K562 (cell line): ENCODE results near the gene ENDOV. TPM values are rescaled to one million over a fixed set of nuclear protein-coding genes. Genes with fewer than 3 reads are reported as not detected.

ENCODE experiments used
- ATAC-seq: fragments of 200-7000 bp; cut with Tn5 transposase; 3 replicates; pipeline ENCODE4 v1.9.1; 2020; ENCODE audit warnings: moderate library complexity
- BruUV-seq: library from RNA; stranded (reverse); fragments of 400-500 nt; replicated peaks from 2 replicates; lab custom pipeline; 2021; lab: Mats Ljungman, UMichigan
- CTCF ChIA-PET: fragments of 300-600 bp; formaldehyde crosslinking; extraction: SDS; loops from one replicate; lab custom pipeline; 2021; ENCODE audit warnings: low intra/inter-chr PET ratio; lab: Yijun Ruan, JAX
- POLR2A ChIA-PET: fragments of 300-600, 350-650 bp; sonication (Branson Sonifier 250); formaldehyde crosslinking; extraction: SDS; loops from one replicate; lab custom pipeline; 2021; ENCODE audit warnings: antibody characterized with exemption, inconsistent platforms; lab: Yijun Ruan, JAX
- DNase-seq, 4 experiments: peaks; one replicate each; pipeline versions ENCODE4 v3.0.0 to v3.0.0-alpha.2; 2011 to 2018; ENCODE audit warnings: low spot score in 3 of 4, mixed read lengths in 3 of 4; ENCODE audit errors: extremely low read depth in 1 of 4
- FAIRE-seq: peaks from 2 replicates; lab custom pipeline; 2011; peaks lifted over from hg19 to GRCh38; lab: Jason Lieb, UNC
- H2AFZ ChIP-seq: 2 replicates; pipeline ENCODE4 v1.6.0; 2011; ENCODE audit warnings: low read depth, low read length, control low read depth, inconsistent platforms
- H3K27ac ChIP-seq: fragments of 200-600 bp; 3 replicates; pipeline ENCODE4 v1.8.0; 2011; ENCODE audit warnings: low read depth, mild to moderate bottlenecking, control low read depth, inconsistent platforms, low read length, moderate library complexity, mixed read lengths; ENCODE audit errors: extremely low read depth
- H3K27me3 ChIP-seq, 2 experiments: fragments of 300-600 bp in 1 of 2; 2 replicates in 1 of 2; 3 replicates in 1 of 2; pipeline versions ENCODE4 v1.6.0 to v1.8.0; 2011; ENCODE audit warnings: inconsistent platforms in 2 of 2, low read length in 2 of 2, mild to moderate bottlenecking in 1 of 2, mixed read lengths in 1 of 2, moderate library complexity in 1 of 2; ENCODE audit not compliant: control insufficient read depth in 2 of 2, insufficient read depth in 2 of 2
- H3K36me3 ChIP-seq: fragments of 300-600 bp; 3 replicates; pipeline ENCODE4 v1.8.0; 2011; ENCODE audit warnings: mild to moderate bottlenecking, low read length, inconsistent platforms; ENCODE audit not compliant: control insufficient read depth, insufficient read depth
- H3K4me1 ChIP-seq, 2 experiments: fragments of 200-600 bp in 1 of 2; replicated peaks in 1 of 2; 2 replicates in 1 of 2; 3 replicates in 1 of 2; pipeline versions ENCODE4 v1.5.1 to v1.8.0; 2011; ENCODE audit warnings: inconsistent platforms in 2 of 2, low read length in 2 of 2, mild to moderate bottlenecking in 1 of 2, mixed read lengths in 1 of 2, moderate library complexity in 1 of 2; ENCODE audit not compliant: control insufficient read depth in 2 of 2, insufficient read depth in 2 of 2
- H3K4me2 ChIP-seq: 2 replicates; pipeline ENCODE4 v1.6.1; 2011; ENCODE audit warnings: low read length, control low read depth, inconsistent platforms, mixed read lengths; ENCODE audit not compliant: insufficient read depth
- H3K4me3 ChIP-seq: fragments of 200-600 bp; sonication (generic), shearing (Covaris generic); 2 replicates; pipeline ENCODE4 v1.5.1; 2016; ENCODE audit warnings: control low read depth, inconsistent platforms
- H3K79me2 ChIP-seq: fragments of 200-600 bp; 3 replicates; pipeline ENCODE4 v1.8.0; 2011; ENCODE audit warnings: low read length, inconsistent platforms; ENCODE audit not compliant: control insufficient read depth, insufficient read depth
- H3K9ac ChIP-seq, 2 experiments: 2 replicates each; pipeline versions ENCODE4 v1.6.0 to v1.6.1; 2011; ENCODE audit warnings: low read depth in 2 of 2, low read length in 2 of 2, control low read depth in 1 of 2, inconsistent platforms in 1 of 2, mild to moderate bottlenecking in 1 of 2, mixed read lengths in 1 of 2; ENCODE audit not compliant: insufficient read depth in 1 of 2
- H3K9me1 ChIP-seq: one replicate; pipeline ENCODE4 v1.6.0; 2011; ENCODE audit warnings: inconsistent platforms, mild to moderate bottlenecking, low read length, moderate library complexity; ENCODE audit not compliant: control insufficient read depth, insufficient read depth
- H3K9me3 ChIP-seq: replicated peaks from 2 replicates; pipeline ENCODE4 v1.5.1; 2011; ENCODE audit warnings: low read depth, low read length, inconsistent platforms; ENCODE audit not compliant: control insufficient read depth, insufficient read depth
- H4K20me1 ChIP-seq: replicated peaks from 2 replicates; pipeline ENCODE4 v1.6.1; 2011; ENCODE audit warnings: low read length, inconsistent platforms, mixed read lengths; ENCODE audit not compliant: control insufficient read depth, insufficient read depth
- GTF3C2 ChIP-seq: IDR thresholded peaks from 3 replicates; pipeline ENCODE4 v1.6.1; 2011; ENCODE audit warnings: borderline replicate concordance, mild to moderate bottlenecking, moderate library complexity; ENCODE audit not compliant: insufficient read length; ENCODE audit errors: extremely low read depth
- MAFF ChIP-seq: IDR thresholded peaks from 2 replicates; pipeline ENCODE4 v1.6.1; 2012; ENCODE audit warnings: low read length, improper control_type of control experiment
- ZBTB34 ChIP-seq: fragments of 250-450 bp; sonication (Bioruptor Pico); IDR thresholded peaks from 2 replicates; pipeline ENCODE4 v1.8.0; 2021; ENCODE audit warnings: mild to moderate bottlenecking, moderate library complexity
- ZNF696 ChIP-seq: fragments of 250-450 bp; sonication (Bioruptor Pico); conservative IDR thresholded peaks from 2 replicates; pipeline ENCODE4 v1.4.0; 2020; ENCODE audit warnings: mild to moderate bottlenecking, moderate library complexity
- WGBS: fragments of 100-300 bp; shearing (Covaris generic); methylation state at CpG from one replicate; pipeline ENCODE4 v1.1.6; 2016; ENCODE audit warnings: low coverage, mixed read lengths; ENCODE audit not compliant: insufficient coverage; ENCODE audit errors: missing lambda C conversion rate; 5-methylcytosine and 5-hydroxymethylcytosine counted together
- in situ Hi-C: fragments of 300-500 bp; cut with MboI; formaldehyde crosslinking; loops from 4 replicates; pipeline ENCODE4 v1.15.0; 2018; ENCODE audit warnings: inconsistent platforms, mixed read lengths
- intact Hi-C: fragments of 100-400 bp; cut with micrococcal nuclease; formaldehyde crosslinking; loops from 2 replicates; pipeline ENCODE4 v1.14.2; 2022
- polyA plus RNA-seq, 8 experiments: library from polyadenylated mRNA; depleted of rRNA in 4 of 8; stranded (reverse) in 5 of 8; unstranded in 3 of 8; fragments of >200 nt; fragmentation: Nextera tagmentation in 2 of 8; fragmentation: Illumina TruSeq in 1 of 8; extraction: Ambion mirVana in 2 of 8; extraction: Trizol in 1 of 8; gene quantifications; 2 replicates each; pipeline versions ENCODE4 v1.2.1 to v1.2.3, GENCODE V29; 2011 to 2014; ENCODE audit warnings: inconsistent platforms in 1 of 8, missing spikeins in 1 of 8
- total RNA-seq, 7 experiments: library from RNA; depleted of rRNA in 6 of 7; stranded (reverse); fragments of >200 nt in 6 of 7; fragmentation: Illumina TruSeq in 2 of 7; extraction: Trizol in 2 of 7; gene quantifications; 2 replicates each; pipeline versions ENCODE4 v1.2.1 to v1.2.3, GENCODE V29; 2011 to 2021; ENCODE audit warnings: low replicate concordance in 1 of 7
- TF ChIP-seq, protein P1 (sequence below): fragments of 450-650 bp; IDR thresholded peaks from 2 replicates; pipeline ENCODE4 v1.6.1; 2017; ENCODE audit warnings: mild to moderate bottlenecking, moderate library complexity
- TF ChIP-seq, protein P2 (sequence below), 2 experiments: fragments of 450-650 bp in 1 of 2; sonication (generic) in 1 of 2; formaldehyde crosslinking in 1 of 2; IDR thresholded peaks in 1 of 2; conservative IDR thresholded peaks in 1 of 2; 2 replicates each; pipeline versions ENCODE4 v1.6.1 to v1.8.1; 2016 to 2023; ENCODE audit warnings: mild to moderate bottlenecking in 2 of 2, moderate library complexity in 2 of 2, inconsistent platforms in 1 of 2, missing genetic modification reagents in 1 of 2

Gene ENDOV
- total and polyA plus RNA-seq, 9 of the 15 experiments (the other 6 are each of a cell fraction or from before 2014, with no cell fraction given) = 1.2 to 8.2 (median 3.7) TPM

GRCh38 chr17:80402959-80403358 lies 12.0 kb upstream of the ENDOV start:
- BruUV-seq = no TSS peak
- WGBS = 2% methylated on average over 4 of the region's 4 CpGs
- intact Hi-C loops = no loop called here
- Histone ChIP-seq H3K9ac (no peak overlapping the region), H4K20me1 (no peaks in the 10 kb centered on the region), H3K27ac (no peak overlapping the region), H3K27me3 (peaks cover 39 to 58% of the 10 kb centered on the region in 2 experiments), H3K9me3 (no peaks in the 10 kb centered on the region), H3K9me1 (no peaks in the 10 kb centered on the region), H3K79me2 (no peaks in the 10 kb centered on the region), H3K4me2 (no peak overlapping the region), H3K4me3 (no peak overlapping the region), H3K36me3 (no peaks in the 10 kb centered on the region), H3K4me1 (no peaks in the 10 kb centered on the region), H2AFZ (no peak overlapping the region)
- POLR2A ChIA-PET = no interaction called here
- CTCF ChIA-PET = no interaction called here
- TF ChIP-seq, protein P1, sequence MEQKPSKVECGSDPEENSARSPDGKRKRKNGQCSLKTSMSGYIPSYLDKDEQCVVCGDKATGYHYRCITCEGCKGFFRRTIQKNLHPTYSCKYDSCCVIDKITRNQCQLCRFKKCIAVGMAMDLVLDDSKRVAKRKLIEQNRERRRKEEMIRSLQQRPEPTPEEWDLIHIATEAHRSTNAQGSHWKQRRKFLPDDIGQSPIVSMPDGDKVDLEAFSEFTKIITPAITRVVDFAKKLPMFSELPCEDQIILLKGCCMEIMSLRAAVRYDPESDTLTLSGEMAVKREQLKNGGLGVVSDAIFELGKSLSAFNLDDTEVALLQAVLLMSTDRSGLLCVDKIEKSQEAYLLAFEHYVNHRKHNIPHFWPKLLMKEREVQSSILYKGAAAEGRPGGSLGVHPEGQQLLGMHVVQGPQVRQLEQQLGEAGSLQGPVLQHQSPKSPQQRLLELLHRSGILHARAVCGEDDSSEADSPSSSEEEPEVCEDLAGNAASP = no peak
- no peak for TF ChIP-seq GTF3C2
- TF ChIP-seq MAFF = no peak
- TF ChIP-seq, protein P2, sequence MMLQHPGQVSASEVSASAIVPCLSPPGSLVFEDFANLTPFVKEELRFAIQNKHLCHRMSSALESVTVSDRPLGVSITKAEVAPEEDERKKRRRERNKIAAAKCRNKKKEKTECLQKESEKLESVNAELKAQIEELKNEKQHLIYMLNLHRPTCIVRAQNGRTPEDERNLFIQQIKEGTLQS (IDR thresholded peaks at IDR 0.05) = no peak
- TF ChIP-seq, protein P2 (CRISPR knock-in tag; conservative IDR thresholded peaks at IDR 0.05) = no peak
- no peak for TF ChIP-seq ZNF696
- TF ChIP-seq ZBTB34 = no peak
- FAIRE-seq (no peak), DNase-seq (no peak), ATAC-seq (no peak)
- in situ Hi-C loops = no loop called here
